ENCODE measurements around the gene GALC. TPM values are rescaled to one million over a fixed set of nuclear protein-coding genes. Genes with fewer than 3 reads are reported as not detected.

Gene GALC
- total RNA-seq, 2 experiments from 2014 or later, result 15.6 to 17.0 TPM

GRCh38 chr14:87994974-87995373 lies 2.0 kb upstream of the GALC start:
- peak overlapping the region; percentile 16 for H3K4me3 Mint-ChIP-seq
- peak; percentile 46 for DNase-seq
- POLR2A ChIA-PET, result interaction anchor here (0.6 to 5.3 kb wide), 6 partner anchors 10 to 50 kb away, joined by 3 to 161 read pairs (median 4); partner anchors contain the start of gene GPR65
- CTCF ChIA-PET, result interaction anchor here (0.6 to 5.0 kb wide), 12 partner anchors 7 to 194 kb away, joined by 3 to 43 read pairs (median 7); partner anchors contain the start of gene GPR65
- ATAC-seq, result no peak
- no peaks in the 10 kb centered on the region for H3K9me3 Mint-ChIP-seq (ENCODE audit: insufficient read depth)
- H3K4me1 Mint-ChIP-seq (ENCODE audit: low read depth), result peaks cover 66% of the 10 kb centered on the region
- H3K27me3 Mint-ChIP-seq (ENCODE audit: low read depth), result no peaks in the 10 kb centered on the region
- H3K36me3 Mint-ChIP-seq (ENCODE audit: low read depth), result peaks cover 12% of the 10 kb centered on the region
- peak overlapping the region; percentile 80 for H3K27ac Mint-ChIP-seq

- ATAC-seq, result no peak
These were observed 650 bp downstream of the GALC start for GRCh38 chr14:87992346-87992717.

GRCh38 chr14:87990682-87991081 lies 2.3 kb downstream of the GALC start:
- Mint-ChIP-seq H3K9me3 (ENCODE audit: insufficient read depth) (no peaks in the 10 kb centered on the region), H3K27me3 (ENCODE audit: low read depth) (no peaks in the 10 kb centered on the region), H3K27ac (no peak overlapping the region), H3K36me3 (ENCODE audit: low read depth) (peaks cover 29% of the 10 kb centered on the region), H3K4me3 (no peak overlapping the region), H3K4me1 (ENCODE audit: low read depth) (peaks cover 51% of the 10 kb centered on the region)
- DNase-seq, result no peak
- ATAC-seq, result no peak
- POLR2A ChIA-PET, result no interaction called here
- CTCF ChIA-PET, result interaction anchor here (1.7 kb wide), 1 partner anchor 46 kb away, joined by 8 read pairs; no protein-coding TSS in a partner anchor

More at GRCh38 chr14:87992346-87992717, 650 bp downstream of the GALC start:
- H3K4me3 Mint-ChIP-seq, result peak overlapping the region; percentile 91
- H3K4me1 Mint-ChIP-seq (ENCODE audit: low read depth), result peaks cover 61% of the 10 kb centered on the region
- H3K27me3 Mint-ChIP-seq (ENCODE audit: low read depth), result no peaks in the 10 kb centered on the region
- no peaks in the 10 kb centered on the region for H3K9me3 Mint-ChIP-seq (ENCODE audit: insufficient read depth)
- H3K27ac Mint-ChIP-seq, result peak overlapping the region; percentile 93
- no peak for DNase-seq
- CTCF ChIA-PET, result interaction anchor here (0.9 to 5.0 kb wide), 9 partner anchors 9 to 176 kb away, joined by 3 to 43 read pairs (median 8); partner anchors contain the start of gene GPR65
- H3K36me3 Mint-ChIP-seq (ENCODE audit: low read depth), result peaks cover 18% of the 10 kb centered on the region
- POLR2A ChIA-PET, result interaction anchor here (0.7 to 5.3 kb wide), 9 partner anchors 12 to 47 kb away, joined by 3 to 161 read pairs (median 4); partner anchors contain the start of gene GPR65

- Mint-ChIP-seq H3K4me3 (no peak overlapping the region), H3K4me1 (ENCODE audit: low read depth) (peaks cover 43% of the 10 kb centered on the region), H3K9me3 (ENCODE audit: insufficient read depth) (no peaks in the 10 kb centered on the region), H3K27me3 (ENCODE audit: low read depth) (no peaks in the 10 kb centered on the region), H3K36me3 (ENCODE audit: low read depth) (peaks cover 27% of the 10 kb centered on the region), H3K27ac (no peak overlapping the region)
- ATAC-seq, result no peak
- ChIA-PET POLR2A (no interaction called here), CTCF (interaction anchor here (0.7 to 1.7 kb wide), 3 partner anchors 25 to 179 kb away, joined by 3 to 8 read pairs (median 3); no protein-coding TSS in a partner anchor)
- DNase-seq, result no peak
These were observed 3.1 kb downstream of the GALC start for GRCh38 chr14:87989956-87990299.

- DNase-seq, result no peak
- Mint-ChIP-seq H3K4me3 (no peak overlapping the region), H3K27me3 (ENCODE audit: low read depth) (no peaks in the 10 kb centered on the region), H3K27ac (no peak overlapping the region), H3K36me3 (ENCODE audit: low read depth) (peaks cover 29% of the 10 kb centered on the region), H3K9me3 (ENCODE audit: insufficient read depth) (no peaks in the 10 kb centered on the region), H3K4me1 (ENCODE audit: low read depth) (peaks cover 38% of the 10 kb centered on the region)
- CTCF ChIA-PET, result interaction anchor here (0.7 to 1.7 kb wide), 3 partner anchors 25 to 179 kb away, joined by 3 to 8 read pairs (median 3); no protein-coding TSS in a partner anchor
- no peak for ATAC-seq
- POLR2A ChIA-PET, result no interaction called here
These were observed 3.6 kb downstream of the GALC start for GRCh38 chr14:87989221-87989955.

- CTCF ChIA-PET, result no interaction called here
- H3K36me3 Mint-ChIP-seq (ENCODE audit: low read depth), result peaks cover 48% of the 10 kb centered on the region
- no peak for DNase-seq
- H3K9me3 Mint-ChIP-seq (ENCODE audit: insufficient read depth), result no peaks in the 10 kb centered on the region
- peaks cover 2% of the 10 kb centered on the region for H3K4me1 Mint-ChIP-seq (ENCODE audit: low read depth)
- ATAC-seq, result no peak
- H3K27me3 Mint-ChIP-seq (ENCODE audit: low read depth), result no peaks in the 10 kb centered on the region
- H3K4me3 Mint-ChIP-seq, result no peak overlapping the region
- POLR2A ChIA-PET, result no interaction called here
- H3K27ac Mint-ChIP-seq, result no peak overlapping the region
These were observed 13.3 kb downstream of the GALC start for GRCh38 chr14:87979689-87980088.

GRCh38 chr14:87975636-87976035 lies 17.3 kb downstream of the GALC start:
- Mint-ChIP-seq H3K4me3 (no peak overlapping the region), H3K27me3 (ENCODE audit: low read depth) (no peaks in the 10 kb centered on the region), H3K36me3 (ENCODE audit: low read depth) (peaks cover 45% of the 10 kb centered on the region), H3K4me1 (ENCODE audit: low read depth) (peaks cover 7% of the 10 kb centered on the region), H3K9me3 (ENCODE audit: insufficient read depth) (no peaks in the 10 kb centered on the region), H3K27ac (no peak overlapping the region)
- ChIA-PET CTCF (interaction anchor here (1.3 kb wide), 1 partner anchor 193 kb away, joined by 3 read pairs; no protein-coding TSS in a partner anchor), POLR2A (no interaction called here)
- DNase-seq, result no peak
- no peak for ATAC-seq

- DNase-seq (no peak), ATAC-seq (no peak)
- Mint-ChIP-seq H3K4me1 (ENCODE audit: low read depth) (peaks cover 5% of the 10 kb centered on the region), H3K36me3 (ENCODE audit: low read depth) (peaks cover 40% of the 10 kb centered on the region), H3K4me3 (no peak overlapping the region), H3K9me3 (ENCODE audit: insufficient read depth) (no peaks in the 10 kb centered on the region), H3K27me3 (ENCODE audit: low read depth) (no peaks in the 10 kb centered on the region), H3K27ac (no peak overlapping the region)
- ChIA-PET CTCF (no interaction called here), POLR2A (no interaction called here)
These were observed 22.0 kb downstream of the GALC start for GRCh38 chr14:87971010-87971409.

GRCh38 chr14:87967496-87967895 lies 25.5 kb downstream of the GALC start:
- Mint-ChIP-seq H3K36me3 (ENCODE audit: low read depth) (peaks cover 46% of the 10 kb centered on the region), H3K27me3 (ENCODE audit: low read depth) (no peaks in the 10 kb centered on the region), H3K4me3 (no peak overlapping the region), H3K27ac (no peak overlapping the region), H3K4me1 (ENCODE audit: low read depth) (peaks cover 5% of the 10 kb centered on the region), H3K9me3 (ENCODE audit: insufficient read depth) (no peaks in the 10 kb centered on the region)
- CTCF ChIA-PET, result interaction anchor here (1.4 kb wide), 1 partner anchor 15 kb away, joined by 4 read pairs; no protein-coding TSS in a partner anchor
- POLR2A ChIA-PET, result no interaction called here
- no peak for DNase-seq
- ATAC-seq, result no peak

- ChIA-PET POLR2A (no interaction called here), CTCF (interaction anchor here (1.0 kb wide), 1 partner anchor 14 kb away, joined by 4 read pairs; no protein-coding TSS in a partner anchor)
- H3K27ac Mint-ChIP-seq, result no peak overlapping the region
- no peak for ATAC-seq
- no peaks in the 10 kb centered on the region for H3K27me3 Mint-ChIP-seq (ENCODE audit: low read depth)
- no peak overlapping the region for H3K4me3 Mint-ChIP-seq
- no peaks in the 10 kb centered on the region for H3K9me3 Mint-ChIP-seq (ENCODE audit: insufficient read depth)
- H3K4me1 Mint-ChIP-seq (ENCODE audit: low read depth), result peaks cover 5% of the 10 kb centered on the region
- DNase-seq, result no peak
- H3K36me3 Mint-ChIP-seq (ENCODE audit: low read depth), result peaks cover 49% of the 10 kb centered on the region
These were observed 26.2 kb downstream of the GALC start for GRCh38 chr14:87966816-87967215.

- H3K9me3 Mint-ChIP-seq (ENCODE audit: insufficient read depth), result no peaks in the 10 kb centered on the region
- H3K27ac Mint-ChIP-seq, result no peak overlapping the region
- CTCF ChIA-PET, result no interaction called here
- H3K36me3 Mint-ChIP-seq (ENCODE audit: low read depth), result peaks cover 76% of the 10 kb centered on the region
- H3K27me3 Mint-ChIP-seq (ENCODE audit: low read depth), result no peaks in the 10 kb centered on the region
- ATAC-seq, result no peak
- H3K4me3 Mint-ChIP-seq, result no peak overlapping the region
- H3K4me1 Mint-ChIP-seq (ENCODE audit: low read depth), result peaks cover 23% of the 10 kb centered on the region
- DNase-seq, result no peak
- POLR2A ChIA-PET, result no interaction called here
These were observed 31.7 kb downstream of the GALC start for GRCh38 chr14:87961246-87961645.

- peaks cover 75% of the 10 kb centered on the region for H3K36me3 Mint-ChIP-seq (ENCODE audit: low read depth)
- H3K4me3 Mint-ChIP-seq, result no peak overlapping the region
- no peaks in the 10 kb centered on the region for H3K27me3 Mint-ChIP-seq (ENCODE audit: low read depth)
- ATAC-seq (peak; percentile 19), DNase-seq (no peak)
- no peaks in the 10 kb centered on the region for H3K9me3 Mint-ChIP-seq (ENCODE audit: insufficient read depth)
- H3K27ac Mint-ChIP-seq, result peak overlapping the region; percentile 65
- peaks cover 32% of the 10 kb centered on the region for H3K4me1 Mint-ChIP-seq (ENCODE audit: low read depth)
- POLR2A ChIA-PET, result no interaction called here
- CTCF ChIA-PET, result no interaction called here
These were observed 32.8 kb downstream of the GALC start for GRCh38 chr14:87960013-87960787.

All from activated CD8-positive, alpha-beta T cell treated with anti-CD3 and anti-CD28 coated beads, Interleukin-2, amount 10 ng/mL, durations not matched to agents 7 days and 5 days (primary cell).